ENCODE measurements around the gene SMU1. TPM values are rescaled to one million over a fixed set of nuclear protein-coding genes. Genes with fewer than 3 reads are reported as not detected.

Gene SMU1
- total RNA-seq, 6 donors from 2014 or later, result 7.9 to 19.8 (median 17.2) TPM

DNA sequence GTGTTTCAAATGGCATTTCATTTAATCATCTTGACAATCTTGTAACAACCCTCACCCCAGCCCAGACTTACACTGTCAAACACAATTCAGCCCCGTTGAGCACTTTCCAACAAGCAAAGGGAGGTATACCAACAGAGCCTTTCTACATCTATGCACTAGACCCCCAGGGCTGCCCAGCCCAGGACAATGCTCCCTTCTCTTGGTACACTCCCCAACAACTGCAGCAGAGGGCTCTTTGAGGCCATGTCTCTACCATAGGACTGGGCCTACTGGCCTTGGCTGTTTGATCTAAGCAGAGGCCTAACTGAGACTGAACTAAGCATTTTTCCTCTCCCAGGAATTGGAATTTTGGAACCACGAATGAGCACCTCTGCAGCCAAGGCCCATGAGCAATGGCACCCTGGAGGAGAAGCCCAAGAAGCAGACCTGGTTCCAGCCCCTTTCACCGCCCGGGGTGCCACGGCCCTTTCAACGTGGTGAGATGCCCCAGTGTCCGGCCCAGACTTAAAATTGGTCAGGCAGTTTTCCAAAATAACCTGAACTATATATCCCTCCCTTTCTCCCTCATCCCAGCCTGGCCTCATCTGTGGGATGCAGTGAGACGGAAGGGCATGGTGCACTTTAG, 47.0 kb upstream of the SMU1 start:
- DNase-seq (peak in 1 of 2 donors; percentile 64), ATAC-seq (ENCODE audit: low FRiP score in 2 of 2) (peak in 1 of 2 donors; percentile 6)
- Histone ChIP-seq H3K4me3 (no peak overlapping the region), H3K36me3 (peaks cover 0 to 77% (median 35%) of the 10 kb centered on the region in 4 donors), H3K27ac (no peak overlapping the region), H3K9me3 (no peaks in the 10 kb centered on the region), H3K4me1 (peaks cover 6 to 10% (median 7%) of the 10 kb centered on the region in 4 donors), H3K27me3 (no peaks in the 10 kb centered on the region)
- TF ChIP-seq, protein P1, sequence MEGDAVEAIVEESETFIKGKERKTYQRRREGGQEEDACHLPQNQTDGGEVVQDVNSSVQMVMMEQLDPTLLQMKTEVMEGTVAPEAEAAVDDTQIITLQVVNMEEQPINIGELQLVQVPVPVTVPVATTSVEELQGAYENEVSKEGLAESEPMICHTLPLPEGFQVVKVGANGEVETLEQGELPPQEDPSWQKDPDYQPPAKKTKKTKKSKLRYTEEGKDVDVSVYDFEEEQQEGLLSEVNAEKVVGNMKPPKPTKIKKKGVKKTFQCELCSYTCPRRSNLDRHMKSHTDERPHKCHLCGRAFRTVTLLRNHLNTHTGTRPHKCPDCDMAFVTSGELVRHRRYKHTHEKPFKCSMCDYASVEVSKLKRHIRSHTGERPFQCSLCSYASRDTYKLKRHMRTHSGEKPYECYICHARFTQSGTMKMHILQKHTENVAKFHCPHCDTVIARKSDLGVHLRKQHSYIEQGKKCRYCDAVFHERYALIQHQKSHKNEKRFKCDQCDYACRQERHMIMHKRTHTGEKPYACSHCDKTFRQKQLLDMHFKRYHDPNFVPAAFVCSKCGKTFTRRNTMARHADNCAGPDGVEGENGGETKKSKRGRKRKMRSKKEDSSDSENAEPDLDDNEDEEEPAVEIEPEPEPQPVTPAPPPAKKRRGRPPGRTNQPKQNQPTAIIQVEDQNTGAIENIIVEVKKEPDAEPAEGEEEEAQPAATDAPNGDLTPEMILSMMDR (IDR thresholded peaks at IDR 0.05), result no peak
- TF ChIP-seq POLR2AphosphoS5 (IDR thresholded peaks at IDR 0.05), result no peak
- no peak for TF ChIP-seq POLR2A (IDR thresholded peaks at IDR 0.05)
- TF ChIP-seq EP300 (IDR thresholded peaks at IDR 0.05), result no peak
- 76 to 96% methylated on average over 2 to 8 of the region's 8 CpGs for WGBS, 2 donors

DNA sequence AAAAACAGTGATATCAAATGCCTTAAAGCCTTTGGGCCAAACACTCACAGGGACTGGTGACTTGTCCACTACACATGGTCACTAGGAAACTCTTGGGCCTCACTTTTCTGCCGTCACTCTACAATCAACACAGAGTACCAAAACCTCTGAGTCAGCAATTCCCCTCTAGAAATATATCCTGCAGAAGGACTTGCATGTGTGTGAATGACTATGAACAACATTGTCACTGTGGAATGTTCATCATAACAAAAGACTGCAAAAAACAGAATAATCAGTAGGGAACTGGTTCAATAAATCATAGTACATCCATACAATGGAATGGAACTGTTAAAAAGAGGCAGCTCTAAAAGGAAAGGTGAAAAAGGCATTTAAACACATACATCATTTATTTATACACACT, 44.1 kb upstream of the SMU1 start:
- H3K9me3 ChIP-seq, result no peaks in the 10 kb centered on the region
- H3K36me3 ChIP-seq, result peaks cover 0 to 73% (median 32%) of the 10 kb centered on the region in 4 donors
- WGBS, 2 donors, result 72 to 100% methylated on average over 1 of the region's 1 CpG
- H3K27me3 ChIP-seq, result no peaks in the 10 kb centered on the region
- peaks cover 0 to 11% (median 3%) of the 10 kb centered on the region in 4 donors for H3K4me1 ChIP-seq
- DNase-seq, result no peak
- no peak overlapping the region for H3K4me3 ChIP-seq
- no peak overlapping the region for H3K27ac ChIP-seq
- TF ChIP-seq EP300 (IDR thresholded peaks at IDR 0.05) (no peak), POLR2AphosphoS5 (IDR thresholded peaks at IDR 0.05) (no peak), POLR2A (IDR thresholded peaks at IDR 0.05) (no peak)
- TF ChIP-seq, protein P1 (IDR thresholded peaks at IDR 0.05), result no peak
- ATAC-seq (ENCODE audit: low FRiP score in 2 of 2), result no peak

DNA sequence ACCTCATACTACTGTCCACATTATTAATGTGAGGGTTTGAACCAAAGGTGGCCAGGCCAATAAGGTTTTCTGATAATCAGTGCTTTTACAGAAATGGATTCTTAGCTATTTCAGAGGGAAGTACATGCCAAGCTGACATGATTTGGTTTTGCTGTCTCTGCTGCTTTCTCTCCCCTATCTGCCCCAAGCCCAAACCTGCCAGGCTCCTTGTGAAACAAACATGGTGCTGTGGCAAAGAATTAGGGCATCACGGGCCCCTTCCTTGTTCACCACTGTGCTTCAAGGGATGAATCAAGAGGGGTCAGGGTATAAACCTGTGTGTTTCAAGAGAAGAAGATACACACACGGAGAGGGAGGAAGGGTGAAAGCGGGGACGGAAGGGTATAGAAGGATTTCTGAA, 41.3 kb upstream of the SMU1 start:
- peak in 1 of 2 donors; percentile 44 for ATAC-seq (ENCODE audit: low FRiP score in 2 of 2)

DNA sequence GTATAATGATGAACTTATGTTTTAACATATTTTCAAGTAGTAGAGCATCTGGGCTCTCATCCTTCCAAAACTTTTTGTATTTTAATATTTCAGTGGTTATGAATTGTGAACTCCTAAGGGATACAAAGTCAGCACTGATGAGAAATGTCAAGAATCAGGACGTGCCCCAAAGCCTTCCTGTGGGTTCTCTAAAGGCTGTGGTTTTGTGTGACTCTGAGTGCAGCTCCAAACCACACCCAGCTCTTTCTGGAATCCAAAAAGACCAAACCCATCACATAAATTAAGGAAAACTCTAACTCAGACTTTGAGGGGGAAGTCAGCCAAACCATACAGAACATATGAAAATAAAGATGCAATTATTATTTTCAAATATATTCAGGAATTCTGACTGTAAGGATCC, 40.8 kb upstream of the SMU1 start:
- H3K27ac ChIP-seq, result peak overlapping the region in 1 of 4 donors; percentile 53
- no peak overlapping the region for H3K4me3 ChIP-seq
- no peak for DNase-seq
- TF ChIP-seq POLR2A (IDR thresholded peaks at IDR 0.05), result no peak
- TF ChIP-seq, protein P1 (IDR thresholded peaks at IDR 0.05), result no peak
- H3K36me3 ChIP-seq, result peaks cover 7 to 88% (median 51%) of the 10 kb centered on the region in 4 donors
- ATAC-seq (ENCODE audit: low FRiP score in 2 of 2), result peak in 1 of 2 donors; percentile 66
- WGBS, 2 donors, result 44 to 50% methylated on average over 1 of the region's 1 CpG
- no peaks in the 10 kb centered on the region for H3K27me3 ChIP-seq
- peaks cover 0 to 11% (median 3%) of the 10 kb centered on the region in 4 donors for H3K4me1 ChIP-seq
- no peaks in the 10 kb centered on the region for H3K9me3 ChIP-seq

More for the DNA sequence above, 41.3 kb upstream of the SMU1 start:
- H3K36me3 ChIP-seq, result peaks cover 7 to 83% (median 49%) of the 10 kb centered on the region in 4 donors
- 89 to 94% methylated on average over 4 of the region's 4 CpGs for WGBS, 2 donors
- H3K4me3 ChIP-seq, result no peak overlapping the region
- peak overlapping the region in 1 of 4 donors; percentile 53 for H3K27ac ChIP-seq
- H3K4me1 ChIP-seq, result peaks cover 0 to 11% (median 3%) of the 10 kb centered on the region in 4 donors
- TF ChIP-seq POLR2A (IDR thresholded peaks at IDR 0.05), result no peak
- TF ChIP-seq, protein P1 (IDR thresholded peaks at IDR 0.05), result no peak
- TF ChIP-seq EP300 (IDR thresholded peaks at IDR 0.05), result no peak
- no peak for TF ChIP-seq POLR2AphosphoS5 (IDR thresholded peaks at IDR 0.05)
- H3K27me3 ChIP-seq, result no peaks in the 10 kb centered on the region
- no peaks in the 10 kb centered on the region for H3K9me3 ChIP-seq
- DNase-seq, result no peak

DNA sequence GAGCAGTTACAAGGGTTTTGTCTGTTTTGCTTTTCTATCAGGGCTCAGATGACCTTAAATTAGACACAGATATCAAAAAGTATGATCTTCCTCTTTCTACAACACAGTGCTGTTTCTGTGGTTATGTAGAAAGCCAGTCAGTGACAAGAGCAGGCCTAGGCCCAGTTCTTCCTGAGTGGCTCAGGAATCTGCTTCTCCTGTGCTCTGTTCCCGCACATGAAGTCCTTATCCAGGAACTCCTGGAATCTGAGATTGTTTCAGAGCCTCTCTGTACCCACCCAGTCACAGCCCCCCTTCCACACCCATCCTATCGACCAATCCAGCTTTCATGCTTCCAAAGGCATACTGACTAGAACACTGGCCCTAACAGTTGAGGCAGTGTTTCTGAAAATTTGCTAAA, 40.4 kb upstream of the SMU1 start:
- no peaks in the 10 kb centered on the region for H3K27me3 ChIP-seq
- ATAC-seq (ENCODE audit: low FRiP score in 2 of 2) (peak in 1 of 2 donors; percentile 57), DNase-seq (no peak)
- 61 to 79% methylated on average over 2 of the region's 2 CpGs for WGBS, 2 donors
- no peak overlapping the region for H3K4me3 ChIP-seq
- peaks cover 7 to 92% (median 55%) of the 10 kb centered on the region in 4 donors for H3K36me3 ChIP-seq
- TF ChIP-seq, protein P1 (IDR thresholded peaks at IDR 0.05), result no peak
- TF ChIP-seq EP300 (IDR thresholded peaks at IDR 0.05) (no peak), POLR2AphosphoS5 (IDR thresholded peaks at IDR 0.05) (no peak), POLR2A (IDR thresholded peaks at IDR 0.05) (no peak)
- H3K4me1 ChIP-seq, result peaks cover 0 to 11% (median 3%) of the 10 kb centered on the region in 4 donors
- H3K27ac ChIP-seq, result peak overlapping the region in 2 of 4 donors; percentile 21 to 53
- no peaks in the 10 kb centered on the region for H3K9me3 ChIP-seq

All from upper lobe of left lung (tissue), 6 donors.